Endometrial microvascular endothelial cells (primary cell): ENCODE measurements around the gene UBE2U. TPM values are rescaled to one million over a fixed set of nuclear protein-coding genes. Genes with fewer than 3 reads are reported as not detected.

ENCODE experiments used
- in situ Hi-C: cut with HindIII; loops from 2 replicates; pipeline ENCODE4 v1.10.0; 2017; ENCODE audit warnings: low sequenced_read_pairs, low pct_unique_long_range_greater_than_20kb; ENCODE audit errors: inconsistent ontology term
- total RNA-seq: library from RNA; depleted of rRNA; stranded (reverse); fragments of >200 nt; gene quantifications from one replicate; pipeline ENCODE4 v1.2.3, GENCODE V29; 2015; ENCODE audit errors: inconsistent ontology term

The UBE2U gene
- total RNA-seq, 1 donor from 2014 or later, result not detected

DNA sequence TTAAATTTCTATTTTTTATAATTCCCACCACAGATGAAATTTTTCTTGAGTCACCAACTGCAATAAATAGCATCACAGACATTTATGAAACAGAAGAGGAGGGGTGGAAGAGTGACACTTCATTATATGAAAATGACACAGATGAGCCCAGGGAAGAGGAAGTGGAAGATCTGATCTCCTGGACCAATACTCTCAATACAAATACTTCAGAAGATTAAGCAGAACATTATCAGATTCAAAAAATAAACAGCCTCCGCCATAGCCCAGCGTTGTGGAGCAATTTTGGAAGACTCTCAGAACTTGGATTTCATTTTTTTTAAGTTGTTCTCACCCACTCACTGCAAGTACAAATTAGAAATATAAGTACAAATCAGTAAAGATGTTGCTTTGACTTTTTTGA is 63.6 kb downstream of the UBE2U start:
- in situ Hi-C loops, result no loop called here

DNA sequence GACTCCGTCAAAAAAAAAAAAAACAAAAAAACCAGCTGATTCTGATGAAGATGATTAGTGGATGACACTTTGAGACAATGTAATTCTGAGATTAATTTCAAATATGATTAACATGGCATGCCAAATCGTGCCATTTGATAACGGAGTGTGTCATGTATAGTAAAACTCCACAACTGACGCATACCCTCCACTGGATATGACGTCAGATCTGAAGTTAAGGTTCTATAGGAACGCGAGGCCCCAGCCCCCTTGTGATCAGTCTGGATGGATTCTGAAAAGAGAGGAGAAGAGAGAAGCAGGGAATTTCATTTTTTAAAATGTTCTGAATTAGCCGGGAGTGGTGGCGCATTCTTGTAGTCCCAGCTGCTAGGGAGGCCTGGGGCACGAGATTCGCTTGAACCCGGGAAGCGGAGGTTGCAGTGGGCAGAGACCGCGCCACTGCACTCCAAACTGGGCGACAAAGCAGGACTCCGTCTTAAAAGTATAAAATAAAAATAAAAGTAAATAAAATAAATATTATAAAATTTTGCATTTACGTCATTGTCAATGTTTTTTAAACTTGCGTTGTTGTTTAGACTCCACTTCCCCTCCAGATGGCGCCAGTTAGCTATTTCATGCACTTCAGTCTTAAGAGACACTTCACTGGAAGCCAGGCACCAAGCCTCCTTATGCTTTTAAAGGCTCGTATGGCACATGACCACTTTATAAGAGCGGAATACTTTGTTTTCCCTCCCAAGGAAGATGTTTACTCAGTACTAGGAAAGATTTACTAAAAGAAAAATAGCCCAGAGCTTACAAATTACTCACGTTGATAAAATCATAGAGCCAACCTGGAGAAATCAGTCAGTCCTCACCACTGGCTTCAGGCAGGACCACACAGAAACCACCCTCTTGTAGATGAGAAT is 65.5 kb downstream of the UBE2U start:
- in situ Hi-C loops, result no loop called here

DNA sequence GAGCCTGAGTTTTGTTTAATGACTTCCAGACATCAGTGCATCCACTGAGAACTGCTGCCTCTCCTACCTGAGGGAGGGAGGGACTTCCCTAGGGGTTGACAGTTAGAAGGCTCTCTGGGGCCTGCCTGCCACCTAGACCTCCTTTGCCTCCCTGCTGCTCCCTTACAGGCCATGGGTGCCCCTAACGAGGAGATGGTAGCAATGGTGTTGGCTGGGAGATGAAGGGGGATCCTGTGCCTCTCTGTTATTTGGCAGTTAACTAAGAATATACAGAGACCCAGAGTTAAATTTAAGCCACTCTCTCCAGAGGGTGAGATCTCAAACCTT is 66.1 kb downstream of the UBE2U start:
- in situ Hi-C loops, result no loop called here

DNA sequence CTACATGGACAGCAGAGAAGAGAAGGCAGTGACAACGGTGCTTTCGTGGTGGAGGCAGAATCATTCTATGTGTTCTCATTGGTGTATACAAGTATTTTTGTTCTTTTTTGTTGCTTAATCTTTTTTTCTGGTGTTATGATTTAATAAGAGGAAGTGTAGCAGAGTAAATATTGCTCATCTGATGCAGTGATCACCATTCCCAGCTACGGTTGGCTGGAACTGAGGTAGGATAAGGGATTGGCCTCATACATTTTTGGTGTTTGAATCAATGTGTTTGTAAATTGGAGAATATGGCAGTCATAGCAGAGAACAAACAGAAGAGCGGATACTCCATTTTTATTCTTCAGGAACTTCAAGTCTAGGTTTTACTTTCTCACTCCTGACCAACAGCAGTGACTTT is 76.6 kb downstream of the UBE2U start:
- in situ Hi-C loops, result no loop called here

DNA sequence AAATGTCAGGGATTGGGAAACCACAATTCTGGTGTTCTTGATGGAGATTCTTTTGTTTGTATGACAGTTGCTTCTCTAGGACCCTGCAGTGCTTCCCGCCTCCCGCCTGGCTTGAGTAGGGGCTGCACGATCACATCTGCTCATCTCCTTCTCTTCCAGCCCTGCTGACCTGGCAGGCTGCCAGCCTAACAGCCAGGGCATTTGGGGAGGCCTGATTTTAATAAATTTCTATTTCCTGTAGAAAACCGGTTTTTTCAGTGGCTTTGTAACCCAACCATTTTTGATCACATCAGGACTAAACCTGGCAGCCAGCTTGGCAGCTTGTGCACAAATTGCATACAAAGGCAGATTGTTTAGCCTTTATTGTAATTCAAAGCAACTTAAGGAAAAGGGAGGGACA is 78.9 kb downstream of the UBE2U start:
- in situ Hi-C loops, result no loop called here

DNA sequence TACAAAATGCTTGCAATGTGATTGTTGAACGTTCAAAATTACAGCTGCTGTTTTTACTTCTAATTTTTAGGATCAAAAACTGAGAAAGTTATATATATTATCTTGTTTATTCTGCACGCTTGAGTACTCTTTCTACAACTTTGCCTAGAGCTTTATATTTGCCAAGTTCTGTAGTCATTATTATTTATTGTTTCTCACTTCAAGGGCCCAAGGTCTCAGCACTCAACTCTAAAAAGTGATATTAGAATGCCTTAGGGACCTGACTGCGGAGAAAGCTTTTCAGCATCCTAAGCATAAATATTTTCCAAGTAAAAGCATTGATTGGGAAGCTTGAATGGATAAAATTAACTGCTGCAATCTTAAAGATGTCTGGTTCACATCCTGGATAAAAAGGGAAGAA is 83.6 kb downstream of the UBE2U start:
- in situ Hi-C loops, result no loop called here

DNA sequence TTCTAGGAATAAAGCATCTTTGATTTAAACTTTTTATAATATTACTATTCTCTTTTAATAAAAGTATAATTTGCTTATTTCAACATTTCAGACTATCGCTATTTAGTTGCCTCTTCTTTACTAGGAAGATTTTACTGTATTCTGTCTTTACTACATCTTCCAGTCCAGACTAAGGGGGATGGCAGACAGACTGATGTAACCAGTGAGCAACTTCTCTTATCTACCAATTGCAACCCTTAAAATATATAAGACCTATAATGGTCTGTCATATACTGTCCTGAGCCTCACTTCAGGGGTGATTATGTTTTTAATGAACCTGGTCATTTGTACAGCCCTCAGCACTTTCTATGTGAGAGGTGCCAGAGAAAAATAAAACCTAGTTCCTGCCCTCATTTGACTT is 87.0 kb downstream of the UBE2U start:
- in situ Hi-C loops, result no loop called here

DNA sequence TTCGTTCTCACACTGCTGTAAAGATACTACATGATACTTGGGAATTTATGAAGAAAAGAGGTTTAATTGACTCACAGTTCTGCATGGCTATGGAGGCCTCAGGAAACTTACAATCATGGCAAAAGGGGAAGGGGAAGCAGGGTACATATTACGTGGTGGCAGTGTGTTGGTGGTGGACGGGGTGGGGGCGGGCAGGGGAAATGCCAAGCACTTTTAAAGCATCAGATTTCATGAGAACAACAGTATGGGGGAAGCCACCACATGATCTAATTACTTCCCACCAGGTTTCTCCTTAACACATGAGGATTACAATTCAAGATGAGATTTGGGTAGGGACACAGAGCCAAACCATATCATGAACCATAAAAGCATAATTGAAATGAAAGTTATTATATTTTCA is 88.5 kb downstream of the UBE2U start:
- in situ Hi-C loops, result no loop called here

DNA sequence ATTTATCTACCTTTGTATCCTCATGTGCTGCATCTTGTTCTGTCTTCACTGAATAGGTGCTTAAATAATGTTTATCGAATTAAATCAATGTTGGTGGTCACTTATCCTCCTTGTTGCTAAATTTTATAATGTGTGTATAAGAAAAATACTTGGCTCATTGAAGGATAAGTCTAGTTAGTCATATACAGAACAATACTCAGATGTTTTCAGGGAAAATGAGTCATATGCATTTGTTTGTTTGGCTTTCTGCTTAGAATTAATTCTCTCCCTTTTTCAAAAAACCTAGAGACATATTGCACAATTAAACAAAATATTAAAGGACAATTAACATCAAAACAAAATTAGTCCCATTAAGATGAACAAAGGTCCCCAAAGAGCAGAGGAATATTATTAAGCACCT is 89.0 kb downstream of the UBE2U start:
- in situ Hi-C loops, result no loop called here

DNA sequence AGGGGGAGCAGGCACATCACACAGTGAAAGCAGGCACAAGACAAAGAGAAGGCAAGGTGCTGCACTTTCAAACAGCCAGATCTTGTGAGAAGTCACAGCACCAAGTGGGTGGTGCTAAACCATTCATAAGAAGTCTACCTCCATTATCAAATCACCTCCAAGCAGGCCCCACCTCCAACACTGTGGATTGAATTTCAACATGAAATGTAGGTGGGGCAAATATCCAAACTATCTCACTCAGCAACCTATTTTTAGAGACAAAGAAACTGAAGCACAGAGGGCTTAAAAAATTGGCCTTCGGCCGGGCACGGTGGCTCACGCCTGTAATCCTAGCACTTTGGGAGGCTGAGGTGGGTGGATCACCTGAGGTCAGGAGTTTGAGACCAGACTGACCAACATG is 90.4 kb downstream of the UBE2U start:
- in situ Hi-C loops, result no loop called here

DNA sequence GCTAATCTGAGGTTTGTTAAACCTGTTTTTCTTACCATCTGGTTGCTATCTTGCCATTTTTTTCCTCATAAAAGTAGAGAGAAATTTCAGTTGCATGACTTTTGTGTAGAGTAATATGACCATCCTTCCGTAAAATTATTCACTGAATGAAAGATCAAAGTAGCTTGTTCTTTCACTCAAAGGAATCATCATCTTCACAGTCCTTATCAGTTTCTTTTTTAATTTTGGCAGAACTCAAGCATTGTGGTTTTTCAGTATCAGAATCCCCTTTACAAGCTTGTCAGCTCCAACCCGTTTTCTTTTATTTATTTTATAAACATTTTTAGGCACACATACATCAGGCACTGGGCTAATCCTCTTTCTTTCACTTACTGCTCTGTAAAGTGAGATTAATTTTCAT is 91.7 kb downstream of the UBE2U start:
- in situ Hi-C loops, result no loop called here

DNA sequence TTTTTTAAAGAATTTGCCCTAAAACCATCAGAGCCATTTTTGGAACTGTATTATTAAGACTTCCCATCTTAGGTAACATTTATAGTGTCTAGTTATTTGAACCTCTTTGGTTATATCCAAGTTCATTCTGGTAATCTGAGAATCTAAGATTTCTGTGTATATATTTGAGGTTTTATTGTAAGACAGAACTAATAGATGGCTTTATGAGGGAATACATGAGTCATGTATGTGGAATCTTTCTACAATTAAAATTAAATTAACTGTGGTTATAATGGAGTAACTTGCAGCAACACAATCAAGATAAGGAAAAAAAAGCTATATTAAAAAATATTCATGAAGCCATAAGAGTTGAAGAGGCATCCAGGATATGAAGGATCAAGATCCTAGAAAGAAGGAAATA is 92.1 kb downstream of the UBE2U start:
- in situ Hi-C loops, result no loop called here

DNA sequence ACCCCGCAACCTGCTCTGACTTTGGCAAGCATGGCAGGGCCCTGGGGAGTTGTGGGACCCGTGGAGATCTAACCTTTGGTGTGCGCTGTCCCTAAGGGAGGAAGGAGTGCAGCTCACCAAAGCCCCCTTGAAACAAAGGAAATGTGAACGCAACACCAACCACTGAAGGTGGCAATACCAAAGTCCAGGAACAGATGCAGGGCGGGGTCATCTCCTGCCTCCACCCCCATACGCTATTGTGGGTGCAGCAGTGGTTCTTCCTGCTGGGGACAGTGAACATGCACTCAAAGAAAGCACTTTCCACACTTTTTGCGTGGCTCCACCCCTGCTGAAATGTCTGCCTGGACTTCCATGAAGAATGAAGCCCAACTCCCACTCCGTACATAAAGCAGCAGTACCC is 93.0 kb downstream of the UBE2U start:
- in situ Hi-C loops, result no loop called here

DNA sequence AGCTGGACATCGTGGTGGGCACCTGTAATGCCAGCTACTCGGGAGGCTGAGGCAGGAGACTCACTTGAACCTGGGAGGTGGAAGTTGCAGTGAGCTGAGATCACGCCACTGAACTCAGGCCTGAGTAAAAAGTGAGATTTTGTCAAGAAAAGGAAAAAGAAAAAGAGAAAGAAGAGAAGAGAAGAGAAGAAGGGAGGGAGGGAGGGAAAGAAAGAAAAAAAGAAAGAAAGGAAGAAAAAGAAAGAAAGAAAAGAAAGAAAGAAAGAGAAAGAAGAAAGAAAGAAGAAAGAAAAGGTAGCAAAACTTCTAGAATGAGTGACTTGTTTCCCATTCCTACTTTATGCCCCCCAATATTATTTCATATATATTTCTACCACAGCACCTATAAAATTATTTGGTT is 98.8 kb downstream of the UBE2U start:
- in situ Hi-C loops, result no loop called here

DNA sequence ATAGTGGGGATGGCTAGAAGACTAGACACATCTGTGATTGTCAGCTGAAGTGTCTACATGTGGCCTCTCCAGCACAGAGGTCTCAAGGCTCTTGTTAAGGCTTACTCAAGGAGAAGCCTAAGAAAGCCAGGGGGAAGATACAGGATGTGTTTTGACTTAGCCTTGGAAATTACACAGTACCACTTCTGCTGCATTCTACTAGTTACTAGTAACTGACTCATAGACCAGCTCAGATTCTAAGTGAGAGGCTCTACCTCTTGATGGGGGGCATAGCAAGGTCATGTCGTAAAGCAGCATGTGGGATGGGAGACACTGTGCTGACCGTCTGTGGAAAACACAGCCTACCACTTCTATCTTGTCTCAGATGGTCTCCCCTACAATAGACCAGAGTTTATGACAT is 99.5 kb downstream of the UBE2U start:
- in situ Hi-C loops, result no loop called here

DNA sequence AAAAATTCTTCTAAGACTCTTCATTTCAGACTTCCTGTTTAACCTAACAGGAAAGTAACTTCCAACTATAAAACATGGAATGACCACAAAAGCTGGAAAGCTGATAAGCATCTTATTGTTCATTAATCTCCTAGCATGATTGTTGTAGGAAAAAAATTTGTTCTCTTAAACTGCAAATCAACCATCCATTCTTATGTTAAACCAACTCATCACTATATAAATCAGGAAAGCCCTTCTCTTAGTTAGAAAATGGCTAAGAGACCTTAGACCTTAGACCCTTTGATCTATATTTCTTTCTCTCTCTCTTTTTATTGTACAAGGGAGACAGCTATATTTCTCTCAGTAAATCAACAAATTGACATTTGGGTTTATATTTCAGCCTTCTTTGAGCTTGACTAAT is 101.4 kb downstream of the UBE2U start:
- in situ Hi-C loops, result no loop called here

DNA sequence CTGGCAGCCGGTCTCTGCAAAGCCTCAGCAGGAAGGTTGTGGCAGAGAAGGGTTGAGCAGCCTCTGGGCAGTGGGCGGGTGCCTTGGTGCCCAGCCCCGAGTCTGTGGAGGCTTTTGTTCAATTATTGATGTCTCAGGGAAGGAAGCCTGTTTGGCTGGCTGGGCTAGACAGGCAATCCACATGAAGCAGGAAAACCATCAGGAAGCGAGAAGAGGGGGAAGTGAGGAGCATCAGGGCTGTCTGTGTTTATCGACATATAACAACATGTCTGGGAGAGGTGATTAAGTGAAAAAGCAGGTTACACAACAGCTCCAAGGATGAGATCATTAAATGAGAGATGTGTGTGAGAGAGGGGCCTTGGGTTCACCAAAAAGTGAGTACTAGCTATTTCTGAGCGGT is 105.4 kb downstream of the UBE2U start:
- in situ Hi-C loops, result no loop called here

DNA sequence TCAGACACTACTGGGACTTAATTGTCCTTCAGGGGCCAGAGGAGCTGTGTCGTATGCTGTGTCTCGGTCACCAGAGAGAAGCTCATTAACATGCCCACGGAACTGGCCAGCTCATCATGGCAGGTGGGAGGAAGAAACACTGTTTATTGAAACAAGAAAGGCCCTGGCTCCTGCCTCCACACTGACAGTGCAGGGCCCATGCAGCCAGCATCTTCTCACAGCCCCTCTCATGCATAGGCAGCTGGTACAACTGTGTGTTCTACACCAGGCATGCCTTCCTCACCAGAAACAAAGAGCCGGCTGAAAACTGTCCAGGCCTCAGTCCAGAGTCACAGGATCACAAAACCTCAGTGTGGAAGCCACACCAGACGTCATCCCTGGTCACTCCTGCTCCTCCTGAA is 106.0 kb downstream of the UBE2U start:
- in situ Hi-C loops, result no loop called here

DNA sequence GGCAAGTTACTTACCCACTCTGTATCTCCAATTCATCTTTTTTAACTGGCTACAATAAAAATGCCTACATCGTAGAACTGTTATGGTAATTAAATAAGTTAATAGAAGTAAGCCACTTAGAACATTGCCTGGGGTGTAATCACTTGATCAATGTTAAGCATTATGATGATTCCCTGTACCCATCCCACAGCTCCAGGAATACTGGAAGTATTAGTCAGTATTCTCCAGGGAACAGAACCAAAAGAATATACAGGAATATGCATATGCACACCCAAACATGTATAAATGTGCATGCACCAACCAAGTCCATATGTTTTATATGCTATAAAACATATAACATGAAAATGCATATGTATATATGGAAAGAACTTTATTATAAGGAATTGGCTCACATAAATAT is 107.3 kb downstream of the UBE2U start:
- in situ Hi-C loops, result no loop called here

DNA sequence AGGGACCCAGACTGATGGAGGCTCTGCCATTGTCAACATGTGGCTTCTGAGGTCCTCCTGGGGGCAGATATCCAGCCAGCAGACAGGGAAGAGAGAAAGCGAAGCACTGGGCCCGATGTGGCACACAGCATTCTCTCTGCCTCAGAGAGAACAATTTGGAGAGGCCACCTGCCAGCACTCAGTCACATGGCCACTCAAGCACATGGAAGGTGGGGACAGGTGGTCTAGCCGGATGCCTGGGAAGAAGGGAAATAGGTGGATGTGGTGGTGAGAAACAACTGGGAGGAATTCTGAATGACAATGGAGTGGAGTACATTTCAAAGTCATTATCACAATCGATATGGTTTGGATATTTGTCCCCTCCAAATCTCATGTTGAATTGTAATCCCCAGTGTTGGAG is 109.0 kb downstream of the UBE2U start:
- in situ Hi-C loops, result no loop called here

DNA sequence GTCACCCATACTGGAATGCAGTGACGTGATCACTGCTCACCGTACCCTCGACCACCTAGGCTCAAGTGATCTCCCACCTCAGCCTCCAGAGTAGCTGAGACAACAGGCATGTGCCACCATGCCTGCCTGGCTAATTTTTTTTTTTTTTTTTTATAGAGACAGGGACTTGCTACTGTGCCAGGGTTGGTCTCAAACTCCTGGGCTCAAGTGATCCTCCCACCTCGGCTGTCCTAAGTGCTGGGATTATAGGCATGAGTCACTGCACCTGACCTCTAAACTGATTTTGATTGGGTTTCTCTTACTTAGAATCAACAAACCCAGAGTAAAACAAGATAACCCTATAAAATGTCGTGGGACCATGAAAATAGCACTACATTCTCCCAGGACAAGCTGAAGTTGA is 112.0 kb downstream of the UBE2U start:
- in situ Hi-C loops, result no loop called here
